ENCODE data around the gene CDC42BPB. TPM values are rescaled to one million over a fixed set of nuclear protein-coding genes. Genes with fewer than 3 reads are reported as not detected.

CDC42BPB gene
- total RNA-seq, 1 experiment from 2014 or later = 82.7 TPM

- H3K36me3 Mint-ChIP-seq (ENCODE audit: insufficient read depth, unreplicated experiment) = peaks cover 79% of the 10 kb centered on the region
- intact Hi-C loops (cut with micrococcal nuclease) = no loop called here
- no peak for TF ChIP-seq CTCF (IDR thresholded peaks at IDR 0.05; ENCODE audit: unreplicated experiment)
- no peak overlapping the region for H3K27ac Mint-ChIP-seq (ENCODE audit: low read depth, unreplicated experiment)
- H3K4me3 Mint-ChIP-seq (ENCODE audit: unreplicated experiment) = no peak overlapping the region
- no peaks in the 10 kb centered on the region for H3K4me1 Mint-ChIP-seq (ENCODE audit: insufficient read depth, unreplicated experiment)
- no peaks in the 10 kb centered on the region for H3K9me3 Mint-ChIP-seq (ENCODE audit: unreplicated experiment)
- CTCF ChIA-PET = interaction anchor here (0.5 to 0.6 kb wide), 2 partner anchors 219 to 406 kb away, joined by 3 to 4 read pairs; no protein-coding TSS in a partner anchor
- POLR2A ChIA-PET = interaction anchor here (0.6 to 1.2 kb wide), 3 partner anchors 10 to 872 kb away, joined by 3 read pairs; no protein-coding TSS in a partner anchor
- DNase-seq (ENCODE audit: unreplicated experiment) = no peak
- no TSS peak for BruUV-seq (replicated peaks)
- H3K27me3 Mint-ChIP-seq (ENCODE audit: insufficient read depth, unreplicated experiment) = no peaks in the 10 kb centered on the region
Observed at GRCh38 chr14:103000291-103000921, 56.9 kb downstream of the CDC42BPB start.

GRCh38 chr14:102999227-102999895, 58.0 kb downstream of the CDC42BPB start:
- CTCF ChIA-PET = interaction anchor here (0.6 kb wide), 1 partner anchor 68 kb away, joined by 3 read pairs; no protein-coding TSS in a partner anchor
- H3K4me1 Mint-ChIP-seq (ENCODE audit: insufficient read depth, unreplicated experiment) = peaks cover 9% of the 10 kb centered on the region
- no TSS peak for BruUV-seq (replicated peaks)
- intact Hi-C loops (cut with micrococcal nuclease) = no loop called here
- H3K27me3 Mint-ChIP-seq (ENCODE audit: insufficient read depth, unreplicated experiment) = no peaks in the 10 kb centered on the region
- DNase-seq (ENCODE audit: unreplicated experiment) = no peak
- no peaks in the 10 kb centered on the region for H3K9me3 Mint-ChIP-seq (ENCODE audit: unreplicated experiment)
- H3K4me3 Mint-ChIP-seq (ENCODE audit: unreplicated experiment) = no peak overlapping the region
- H3K27ac Mint-ChIP-seq (ENCODE audit: low read depth, unreplicated experiment) = no peak overlapping the region
- POLR2A ChIA-PET = interaction anchor here (0.6 to 1.2 kb wide), 3 partner anchors 11 to 871 kb away, joined by 3 read pairs; no protein-coding TSS in a partner anchor
- H3K36me3 Mint-ChIP-seq (ENCODE audit: insufficient read depth, unreplicated experiment) = peaks cover 79% of the 10 kb centered on the region
- TF ChIP-seq CTCF (IDR thresholded peaks at IDR 0.05; ENCODE audit: unreplicated experiment) = no peak

GRCh38 chr14:102998393-102998792, 59.0 kb downstream of the CDC42BPB start:
- POLR2A ChIA-PET = interaction anchor here (0.6 kb wide), 1 partner anchor 226 kb away, joined by 3 read pairs; no protein-coding TSS in a partner anchor
- H3K4me3 Mint-ChIP-seq (ENCODE audit: unreplicated experiment) = no peak overlapping the region
- CTCF ChIA-PET = no interaction called here
- H3K27me3 Mint-ChIP-seq (ENCODE audit: insufficient read depth, unreplicated experiment) = no peaks in the 10 kb centered on the region
- TF ChIP-seq CTCF (IDR thresholded peaks at IDR 0.05; ENCODE audit: unreplicated experiment) = no peak
- BruUV-seq (replicated peaks) = no TSS peak
- peaks cover 19% of the 10 kb centered on the region for H3K4me1 Mint-ChIP-seq (ENCODE audit: insufficient read depth, unreplicated experiment)
- no peaks in the 10 kb centered on the region for H3K9me3 Mint-ChIP-seq (ENCODE audit: unreplicated experiment)
- intact Hi-C loops (cut with micrococcal nuclease) = no loop called here
- no peak overlapping the region for H3K27ac Mint-ChIP-seq (ENCODE audit: low read depth, unreplicated experiment)
- H3K36me3 Mint-ChIP-seq (ENCODE audit: insufficient read depth, unreplicated experiment) = peaks cover 74% of the 10 kb centered on the region
- DNase-seq (ENCODE audit: unreplicated experiment) = no peak

GRCh38 chr14:102996941-102997340, 60.4 kb downstream of the CDC42BPB start:
- no peak overlapping the region for H3K4me3 Mint-ChIP-seq (ENCODE audit: unreplicated experiment)
- BruUV-seq (replicated peaks) = no TSS peak
- POLR2A ChIA-PET = interaction anchor here (2.7 kb wide), 1 partner anchor 10 kb away, joined by 8 read pairs; no protein-coding TSS in a partner anchor
- H3K4me1 Mint-ChIP-seq (ENCODE audit: insufficient read depth, unreplicated experiment) = peaks cover 23% of the 10 kb centered on the region
- CTCF ChIA-PET = interaction anchor here (0.6 to 1.4 kb wide), 3 partner anchors 9 to 300 kb away, joined by 3 to 4 read pairs (median 3); no protein-coding TSS in a partner anchor
- intact Hi-C loops (cut with micrococcal nuclease) = no loop called here
- H3K27ac Mint-ChIP-seq (ENCODE audit: low read depth, unreplicated experiment) = no peak overlapping the region
- no peaks in the 10 kb centered on the region for H3K27me3 Mint-ChIP-seq (ENCODE audit: insufficient read depth, unreplicated experiment)
- no peak for DNase-seq (ENCODE audit: unreplicated experiment)
- no peaks in the 10 kb centered on the region for H3K9me3 Mint-ChIP-seq (ENCODE audit: unreplicated experiment)
- no peak for TF ChIP-seq CTCF (IDR thresholded peaks at IDR 0.05; ENCODE audit: unreplicated experiment)
- peaks cover 78% of the 10 kb centered on the region for H3K36me3 Mint-ChIP-seq (ENCODE audit: insufficient read depth, unreplicated experiment)

Data from MCF 10A (cell line).